ENCODE results near the gene BRIP1. TPM values are rescaled to one million over a fixed set of nuclear protein-coding genes. Genes with fewer than 3 reads are reported as not detected.

Gene BRIP1
- total RNA-seq, 2 donors from 2014 or later = 10.8 to 23.1 TPM

DNA sequence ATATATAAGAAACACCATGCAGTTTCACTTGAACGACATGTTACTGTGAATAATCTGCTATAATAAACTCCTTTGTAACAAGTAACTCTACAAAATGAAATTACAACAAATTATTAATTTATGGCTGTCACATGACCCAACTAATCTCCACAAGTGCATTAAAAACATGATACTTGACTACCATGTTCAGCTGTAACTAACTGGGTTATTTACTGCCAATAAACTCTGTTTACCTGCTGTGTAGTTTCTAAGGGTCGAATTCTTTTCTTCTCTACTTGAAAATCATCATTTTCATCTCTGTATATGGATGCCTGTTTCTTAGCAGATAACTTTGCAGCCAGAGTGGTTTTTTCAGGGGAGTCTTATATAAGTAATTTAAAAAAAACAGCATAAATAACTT lies 14.4 kb downstream of the BRIP1 start:
- no peak for ATAC-seq
- no peak for DNase-seq (ENCODE audit: low spot score)
- Mint-ChIP-seq H3K27ac (no peak overlapping the region), H3K4me1 (ENCODE audit: low read depth in 2 of 2) (no peaks in the 10 kb centered on the region), H3K4me3 (no peak overlapping the region), H3K27me3 (no peaks in the 10 kb centered on the region), H3K36me3 (peaks cover 6% of the 10 kb centered on the region), H3K9me3 (no peaks in the 10 kb centered on the region)

DNA sequence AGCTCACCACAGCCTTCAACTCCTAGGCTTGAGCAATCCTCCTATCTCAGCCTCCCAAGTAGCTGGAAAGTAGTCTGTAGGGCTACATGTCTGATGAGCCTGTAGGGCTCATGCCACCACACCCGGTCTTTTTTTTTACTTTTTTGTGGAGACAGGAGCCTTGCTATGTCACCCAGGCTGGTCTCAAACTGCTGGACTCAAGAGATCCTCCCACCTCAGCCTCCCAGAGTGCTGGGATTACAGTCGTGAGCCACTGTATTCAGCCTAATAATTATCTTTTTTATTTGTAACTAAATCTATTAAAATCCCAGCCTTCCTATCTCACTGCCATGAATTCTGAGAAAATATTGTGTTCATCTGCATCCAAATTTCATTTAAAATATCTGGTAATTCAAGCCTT lies 15.1 kb downstream of the BRIP1 start:
- no peak for ATAC-seq
- Mint-ChIP-seq H3K4me3 (no peak overlapping the region), H3K9me3 (no peaks in the 10 kb centered on the region), H3K36me3 (peaks cover 6% of the 10 kb centered on the region), H3K27ac (no peak overlapping the region), H3K4me1 (ENCODE audit: low read depth in 2 of 2) (no peaks in the 10 kb centered on the region), H3K27me3 (no peaks in the 10 kb centered on the region)
- no peak for DNase-seq (ENCODE audit: low spot score)

DNA sequence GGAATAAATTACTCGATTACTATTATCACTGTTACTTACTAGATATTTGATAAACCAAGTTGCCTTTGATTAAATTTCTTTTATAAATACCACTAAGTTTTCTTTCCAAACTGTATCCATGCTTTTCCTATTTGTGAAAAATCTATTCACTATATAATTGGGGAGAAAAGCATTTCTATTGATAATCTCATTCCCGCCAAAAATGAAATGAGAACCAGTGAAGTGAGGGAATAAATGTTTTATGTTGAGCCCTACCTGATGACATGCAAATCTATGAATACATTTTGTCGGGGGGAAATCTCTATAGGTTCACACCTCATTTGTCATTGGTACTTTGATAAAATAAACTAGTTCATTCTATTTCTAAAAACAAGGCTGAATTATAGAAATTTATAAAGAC lies 15.7 kb downstream of the BRIP1 start:
- DNase-seq (ENCODE audit: low spot score) = no peak
- ATAC-seq = no peak
- H3K27me3 Mint-ChIP-seq = no peaks in the 10 kb centered on the region

DNA sequence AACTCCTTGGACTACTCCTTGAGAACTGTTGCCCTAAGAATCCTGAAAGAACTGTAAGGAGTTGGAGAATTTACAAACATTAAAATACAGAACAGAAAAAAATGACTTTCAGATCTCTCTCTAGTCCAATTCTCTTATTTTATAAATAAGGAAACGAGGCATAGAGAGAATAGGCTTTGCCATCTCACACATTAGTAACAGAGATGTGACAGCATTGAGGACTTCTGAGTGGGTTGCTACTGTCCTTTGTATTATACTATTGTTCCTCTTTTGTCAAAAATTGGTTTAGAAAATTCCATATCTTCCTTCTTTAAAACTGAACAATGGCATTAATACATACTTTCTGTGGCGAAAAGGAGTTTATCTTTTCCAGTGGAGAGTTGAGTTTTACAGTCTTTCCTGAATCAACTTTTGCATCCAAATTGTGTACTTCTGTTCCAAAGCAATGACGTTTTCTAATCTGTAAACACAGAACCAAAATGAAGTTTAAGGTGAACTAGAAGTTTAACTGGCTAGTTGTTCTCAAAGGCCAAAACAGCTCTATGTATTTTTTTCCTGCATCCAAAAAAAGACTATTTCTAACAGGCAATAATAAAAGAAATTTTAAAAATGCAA lies 16.5 kb downstream of the BRIP1 start:
- H3K4me3 Mint-ChIP-seq = no peak overlapping the region
- ATAC-seq (no peak), DNase-seq (ENCODE audit: low spot score) (no peak)
- H3K27ac Mint-ChIP-seq = no peak overlapping the region
- H3K36me3 Mint-ChIP-seq = peaks cover 6% of the 10 kb centered on the region
- no peaks in the 10 kb centered on the region for H3K4me1 Mint-ChIP-seq (ENCODE audit: low read depth in 2 of 2)
- H3K27me3 Mint-ChIP-seq = no peaks in the 10 kb centered on the region
- no peaks in the 10 kb centered on the region for H3K9me3 Mint-ChIP-seq

More for the DNA sequence above, 15.7 kb downstream of the BRIP1 start:
- no peaks in the 10 kb centered on the region for H3K9me3 Mint-ChIP-seq
- peaks cover 6% of the 10 kb centered on the region for H3K36me3 Mint-ChIP-seq
- H3K4me1 Mint-ChIP-seq (ENCODE audit: low read depth in 2 of 2) = no peaks in the 10 kb centered on the region
- H3K27ac Mint-ChIP-seq = no peak overlapping the region
- no peak overlapping the region for H3K4me3 Mint-ChIP-seq

DNA sequence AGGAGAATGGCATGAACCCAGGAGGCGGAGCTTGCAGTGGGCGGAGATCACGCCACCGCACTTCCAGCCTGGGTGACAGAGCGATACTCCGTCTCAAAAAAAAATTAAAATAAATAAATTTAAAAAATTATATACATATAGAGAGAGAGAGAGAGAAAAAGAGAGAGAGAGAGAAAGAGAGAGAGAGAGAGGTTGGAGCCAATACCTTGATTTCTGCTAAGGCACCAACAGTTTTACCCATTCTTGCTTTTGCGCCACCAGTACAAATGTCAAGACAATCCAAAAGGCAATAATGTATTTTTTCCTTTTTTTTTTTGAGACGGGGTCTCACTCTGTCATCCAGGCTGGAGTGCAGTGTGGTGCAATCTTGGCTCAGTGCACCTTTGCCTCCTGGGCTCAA lies 17.2 kb downstream of the BRIP1 start:
- no peak overlapping the region for H3K4me3 Mint-ChIP-seq

DNA sequence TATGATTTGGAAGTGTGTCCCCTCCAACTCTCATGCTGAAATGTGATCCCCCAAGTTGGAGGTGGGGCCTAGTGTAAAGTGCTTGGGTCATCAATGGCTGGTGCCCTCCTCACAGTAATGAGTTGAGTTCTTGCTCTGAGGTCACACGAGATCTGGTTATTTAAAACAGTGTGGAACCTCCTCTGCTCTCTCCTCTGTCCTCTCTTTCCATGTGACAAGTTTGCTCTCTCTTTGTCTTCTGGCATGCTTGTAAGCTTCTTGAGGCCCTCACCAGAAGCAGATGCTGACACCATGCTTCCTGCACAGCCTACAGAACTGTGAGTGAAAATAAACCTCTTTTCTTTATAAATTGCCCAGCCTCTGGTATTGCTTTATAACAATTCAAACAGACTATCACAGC lies 19.9 kb downstream of the BRIP1 start:
- H3K4me1 Mint-ChIP-seq (ENCODE audit: low read depth in 2 of 2) = no peaks in the 10 kb centered on the region
- H3K9me3 Mint-ChIP-seq = no peaks in the 10 kb centered on the region
- no peak for ATAC-seq
- DNase-seq (ENCODE audit: low spot score) = no peak
- H3K4me3 Mint-ChIP-seq = no peak overlapping the region
- peaks cover 6% of the 10 kb centered on the region for H3K36me3 Mint-ChIP-seq
- no peaks in the 10 kb centered on the region for H3K27me3 Mint-ChIP-seq
- no peak overlapping the region for H3K27ac Mint-ChIP-seq

More for the DNA sequence above, 17.2 kb downstream of the BRIP1 start:
- Mint-ChIP-seq H3K4me1 (ENCODE audit: low read depth in 2 of 2) (no peaks in the 10 kb centered on the region), H3K9me3 (no peaks in the 10 kb centered on the region), H3K27ac (no peak overlapping the region), H3K27me3 (no peaks in the 10 kb centered on the region), H3K36me3 (peaks cover 6% of the 10 kb centered on the region)
- DNase-seq (ENCODE audit: low spot score) (no peak), ATAC-seq (no peak)

DNA sequence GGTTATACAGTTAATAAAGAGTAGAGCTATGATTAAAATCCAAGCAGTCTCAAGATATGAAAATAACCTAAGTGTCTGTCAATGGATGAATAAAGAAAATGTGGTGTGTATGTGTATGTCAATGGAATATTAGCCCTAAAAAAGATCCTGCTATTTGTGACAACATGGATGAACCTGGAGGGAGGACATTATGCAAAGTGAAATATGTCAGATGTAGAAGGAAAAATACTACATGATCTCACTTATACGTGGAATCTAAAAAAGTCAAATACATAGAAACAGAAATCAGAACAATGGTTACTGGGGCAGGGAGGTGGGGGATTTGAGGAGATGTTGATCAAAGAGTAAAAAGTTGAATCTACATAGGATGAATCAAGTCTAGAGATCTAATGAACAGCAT lies 20.4 kb downstream of the BRIP1 start:
- H3K4me1 Mint-ChIP-seq (ENCODE audit: low read depth in 2 of 2) = no peaks in the 10 kb centered on the region
- DNase-seq (ENCODE audit: low spot score) = no peak
- H3K36me3 Mint-ChIP-seq = peaks cover 6% of the 10 kb centered on the region
- H3K27me3 Mint-ChIP-seq = no peaks in the 10 kb centered on the region
- no peak for ATAC-seq
- no peak overlapping the region for H3K4me3 Mint-ChIP-seq
- H3K27ac Mint-ChIP-seq = no peak overlapping the region
- H3K9me3 Mint-ChIP-seq = no peaks in the 10 kb centered on the region

DNA sequence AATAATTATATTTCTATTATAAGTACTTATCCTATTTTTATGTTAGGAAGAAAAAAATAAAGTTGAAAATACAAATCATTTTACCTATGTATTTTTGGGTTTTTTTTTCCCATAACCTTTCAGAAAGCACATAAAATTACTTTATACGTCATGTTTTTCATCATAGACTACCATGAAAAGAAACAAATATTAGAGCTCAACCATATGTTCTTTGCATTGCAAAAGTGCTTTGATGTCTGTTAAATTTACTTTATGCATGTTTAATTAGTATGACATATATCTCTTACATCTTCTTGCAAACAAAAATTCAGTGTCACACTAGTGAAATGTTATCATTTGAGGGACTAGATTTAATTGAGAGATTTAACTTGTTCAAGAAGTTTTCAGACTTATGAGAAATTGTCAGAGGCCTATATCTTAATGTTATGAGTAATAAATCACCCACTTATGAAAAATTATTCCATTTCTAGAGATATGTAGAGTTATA lies 24.0 kb downstream of the BRIP1 start:
- ATAC-seq (no peak), DNase-seq (ENCODE audit: low spot score) (no peak)
- no peaks in the 10 kb centered on the region for H3K9me3 Mint-ChIP-seq
- no peaks in the 10 kb centered on the region for H3K36me3 Mint-ChIP-seq
- no peak overlapping the region for H3K4me3 Mint-ChIP-seq
- H3K27ac Mint-ChIP-seq = no peak overlapping the region
- no peaks in the 10 kb centered on the region for H3K4me1 Mint-ChIP-seq (ENCODE audit: low read depth in 2 of 2)
- no peaks in the 10 kb centered on the region for H3K27me3 Mint-ChIP-seq

DNA sequence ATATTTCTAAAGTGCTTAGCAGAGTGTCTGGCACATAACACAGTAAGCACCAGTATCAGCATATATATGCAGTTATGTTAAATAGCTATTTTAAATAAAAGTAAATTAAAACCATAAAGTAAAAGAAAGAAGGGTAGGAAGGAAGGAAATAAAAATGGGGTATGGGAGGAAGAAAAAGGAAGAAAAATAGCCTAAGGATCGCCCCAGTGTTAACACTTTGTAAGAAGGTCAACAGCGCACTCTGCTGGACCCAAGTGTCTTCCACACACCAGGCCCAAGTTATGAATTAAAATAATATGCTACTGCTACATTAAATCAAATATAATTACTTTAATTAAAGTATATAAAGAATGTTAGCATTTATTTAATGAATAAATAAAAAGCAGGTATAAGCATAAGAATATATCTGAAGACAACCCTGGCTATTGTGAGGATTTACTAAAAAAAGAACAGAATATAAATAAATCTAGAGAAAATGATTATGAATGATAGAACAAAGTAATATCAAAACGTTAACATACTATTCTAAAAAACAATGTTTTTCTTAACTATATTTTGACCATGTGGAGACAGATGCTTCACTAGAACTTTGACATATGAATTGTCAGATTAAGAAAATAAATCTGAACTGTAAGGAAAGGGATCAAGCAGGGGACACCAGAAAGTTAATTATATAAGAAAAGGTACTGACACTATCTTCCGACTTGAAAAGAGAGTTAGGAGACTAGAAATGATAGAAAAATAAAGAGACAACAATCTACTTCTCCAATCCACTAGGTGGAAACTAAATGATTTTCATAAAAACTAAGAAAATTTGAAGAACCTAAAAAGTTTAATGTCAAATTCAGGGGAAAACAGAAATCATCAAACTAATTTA lies 25.9 kb downstream of the BRIP1 start:
- no peaks in the 10 kb centered on the region for H3K4me1 Mint-ChIP-seq (ENCODE audit: low read depth in 2 of 2)
- no peaks in the 10 kb centered on the region for H3K36me3 Mint-ChIP-seq
- no peak for DNase-seq (ENCODE audit: low spot score)
- H3K4me3 Mint-ChIP-seq = no peak overlapping the region
- H3K27me3 Mint-ChIP-seq = no peaks in the 10 kb centered on the region
- H3K27ac Mint-ChIP-seq = no peak overlapping the region
- peak in 1 of 2 donors; percentile 57 for ATAC-seq
- no peaks in the 10 kb centered on the region for H3K9me3 Mint-ChIP-seq

DNA sequence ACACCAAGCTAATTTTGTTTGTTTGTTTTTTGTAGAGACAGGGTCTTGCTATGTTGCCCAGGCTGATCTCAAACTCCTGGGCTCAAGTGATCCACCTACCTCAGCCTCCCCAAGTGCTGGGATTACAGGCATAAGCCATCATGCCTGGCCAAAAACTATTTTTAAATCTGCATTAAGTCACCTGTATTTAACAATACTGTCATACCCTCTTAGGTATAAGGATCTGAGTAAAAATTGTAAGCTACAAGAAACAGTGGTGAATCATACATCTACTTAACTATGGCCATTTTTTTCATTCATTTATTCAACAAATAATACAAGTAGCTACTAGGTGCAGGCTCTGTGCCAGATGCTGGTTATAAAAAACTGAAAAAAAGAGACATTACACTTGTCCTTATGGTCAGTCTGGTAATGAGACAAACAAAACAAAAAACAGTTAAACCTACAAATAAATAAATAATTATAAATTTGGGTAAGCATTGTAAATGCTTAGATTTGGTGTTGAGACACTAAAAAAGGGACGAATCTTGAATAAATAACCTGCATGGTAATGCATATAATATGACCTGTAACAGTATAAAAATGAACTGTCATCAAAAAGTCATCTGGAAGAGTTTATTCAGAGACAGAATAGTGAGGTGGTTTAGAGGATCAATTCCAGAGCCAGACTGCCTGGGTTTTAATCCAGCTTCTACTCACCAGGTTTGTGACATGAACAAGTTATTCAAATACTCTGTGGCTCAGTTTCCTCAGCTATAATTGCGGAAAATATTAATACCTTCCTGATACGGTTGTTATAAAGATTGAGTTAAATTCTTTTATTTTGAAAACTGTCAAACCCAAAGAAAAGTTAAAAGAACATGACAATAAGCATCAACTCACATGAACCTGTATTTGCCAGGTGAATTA lies 26.8 kb downstream of the BRIP1 start:
- ATAC-seq (no peak), DNase-seq (ENCODE audit: low spot score) (no peak)
- H3K4me1 Mint-ChIP-seq (ENCODE audit: low read depth in 2 of 2) = no peaks in the 10 kb centered on the region
- H3K27me3 Mint-ChIP-seq = no peaks in the 10 kb centered on the region
- no peak overlapping the region for H3K27ac Mint-ChIP-seq
- no peaks in the 10 kb centered on the region for H3K9me3 Mint-ChIP-seq
- no peaks in the 10 kb centered on the region for H3K36me3 Mint-ChIP-seq
- no peak overlapping the region for H3K4me3 Mint-ChIP-seq

DNA sequence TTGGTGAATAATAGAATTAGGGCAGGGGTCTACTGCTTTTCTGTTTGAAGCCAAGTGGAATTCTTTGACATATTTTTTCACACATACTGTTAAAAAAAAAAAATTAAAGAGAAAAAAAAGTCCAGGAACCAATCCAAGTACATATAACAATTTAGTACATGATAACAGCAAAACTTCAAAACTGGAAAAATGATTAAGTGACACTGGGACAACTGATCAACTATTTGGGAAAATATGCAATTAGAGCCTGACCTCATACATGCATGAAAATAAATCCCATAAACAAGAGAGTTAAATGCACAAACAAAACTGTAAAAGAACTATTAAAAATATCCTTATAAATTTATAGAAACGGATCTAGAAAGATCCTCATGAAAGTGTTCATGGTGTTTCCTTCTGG lies 27.7 kb downstream of the BRIP1 start:
- ATAC-seq (no peak), DNase-seq (ENCODE audit: low spot score) (no peak)
- no peaks in the 10 kb centered on the region for H3K36me3 Mint-ChIP-seq
- no peak overlapping the region for H3K27ac Mint-ChIP-seq
- H3K4me3 Mint-ChIP-seq = no peak overlapping the region
- no peaks in the 10 kb centered on the region for H3K9me3 Mint-ChIP-seq
- H3K27me3 Mint-ChIP-seq = no peaks in the 10 kb centered on the region
- no peaks in the 10 kb centered on the region for H3K4me1 Mint-ChIP-seq (ENCODE audit: low read depth in 2 of 2)

DNA sequence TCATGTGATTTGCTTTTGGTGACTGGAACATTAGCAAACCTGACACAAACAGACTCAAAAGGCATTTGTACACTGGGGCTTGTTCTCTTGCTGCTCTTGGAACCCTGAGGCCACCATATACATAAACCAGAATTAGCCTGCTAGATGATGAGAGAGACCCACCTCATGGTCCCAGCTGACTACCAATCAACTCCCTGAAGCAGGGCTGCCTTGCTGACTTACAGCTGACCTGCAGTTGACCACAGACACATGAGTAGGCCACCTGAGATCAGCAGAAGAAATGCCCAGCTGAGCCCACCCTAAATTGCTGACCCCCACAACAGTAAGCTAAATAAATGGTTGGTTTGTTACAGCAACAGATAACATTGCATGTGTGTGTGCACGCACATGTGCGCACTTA lies 28.7 kb downstream of the BRIP1 start:
- Mint-ChIP-seq H3K27me3 (no peaks in the 10 kb centered on the region), H3K27ac (no peak overlapping the region), H3K36me3 (no peaks in the 10 kb centered on the region), H3K4me1 (ENCODE audit: low read depth in 2 of 2) (no peaks in the 10 kb centered on the region), H3K4me3 (no peak overlapping the region), H3K9me3 (no peaks in the 10 kb centered on the region)
- DNase-seq (ENCODE audit: low spot score) = no peak
- no peak for ATAC-seq

DNA sequence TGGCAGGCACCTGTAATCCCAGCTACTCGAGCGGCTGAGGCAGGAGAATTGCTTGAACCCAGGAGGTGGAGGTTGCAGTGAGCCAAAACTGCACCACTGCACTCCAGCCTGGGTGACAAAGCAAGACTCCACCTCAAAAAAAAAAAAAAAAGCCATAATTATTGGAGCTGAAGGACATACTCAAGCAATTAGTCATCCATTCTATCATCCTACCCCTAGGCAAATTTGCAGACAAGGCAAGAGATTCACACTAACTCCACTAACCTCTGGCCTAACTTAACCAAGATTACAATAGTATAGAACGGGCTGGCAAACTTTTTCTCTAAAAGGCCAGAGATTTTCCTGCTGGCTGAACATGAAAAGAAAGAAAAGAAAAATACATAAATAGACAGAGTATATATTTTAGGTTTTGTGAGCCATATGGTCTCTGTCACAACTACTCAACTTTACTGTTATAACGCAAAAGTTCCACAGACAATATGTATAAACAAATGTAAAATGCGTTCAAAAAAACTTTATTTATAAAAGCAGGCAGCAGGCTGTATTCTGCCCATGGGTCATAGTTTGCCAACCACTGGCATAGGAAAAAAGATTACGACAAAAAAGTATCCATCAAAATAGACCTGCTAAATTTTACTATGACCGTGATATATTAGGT lies 29.7 kb downstream of the BRIP1 start:
- no peak overlapping the region for H3K27ac Mint-ChIP-seq
- H3K27me3 Mint-ChIP-seq = no peaks in the 10 kb centered on the region
- no peaks in the 10 kb centered on the region for H3K36me3 Mint-ChIP-seq
- ATAC-seq (no peak), DNase-seq (ENCODE audit: low spot score) (no peak)
- no peaks in the 10 kb centered on the region for H3K9me3 Mint-ChIP-seq
- H3K4me1 Mint-ChIP-seq (ENCODE audit: low read depth in 2 of 2) = no peaks in the 10 kb centered on the region
- no peak overlapping the region for H3K4me3 Mint-ChIP-seq

Data from natural killer cell treated with Interleukin-12 subunit alpha and Interleukin-12 subunit beta and Interleukin-15 and Interleukin-18, amount 100 ng/mL, for 72 hours (primary cell).